Brain pericyte (primary cell): Measurements from ENCODE around the gene UGCG.
"Not testable (repeated sequence)": the region's sequence is repeated elsewhere in the genome, so short reads cannot be mapped to it uniquely, and the experiment has no call there.

Source experiments
- DNase-seq: peaks from one replicate; pipeline ENCODE4 v3.0.0-alpha.2; 2012; ENCODE audit warnings: low read depth, low spot score

UGCG gene

GRCh38 chr9:111953444-111953843, 56.8 kb downstream of the UGCG start:
- no peak for DNase-seq

- no peak for DNase-seq
Measured at GRCh38 chr9:111955048-111955447, 58.4 kb downstream of the UGCG start.

DNA sequence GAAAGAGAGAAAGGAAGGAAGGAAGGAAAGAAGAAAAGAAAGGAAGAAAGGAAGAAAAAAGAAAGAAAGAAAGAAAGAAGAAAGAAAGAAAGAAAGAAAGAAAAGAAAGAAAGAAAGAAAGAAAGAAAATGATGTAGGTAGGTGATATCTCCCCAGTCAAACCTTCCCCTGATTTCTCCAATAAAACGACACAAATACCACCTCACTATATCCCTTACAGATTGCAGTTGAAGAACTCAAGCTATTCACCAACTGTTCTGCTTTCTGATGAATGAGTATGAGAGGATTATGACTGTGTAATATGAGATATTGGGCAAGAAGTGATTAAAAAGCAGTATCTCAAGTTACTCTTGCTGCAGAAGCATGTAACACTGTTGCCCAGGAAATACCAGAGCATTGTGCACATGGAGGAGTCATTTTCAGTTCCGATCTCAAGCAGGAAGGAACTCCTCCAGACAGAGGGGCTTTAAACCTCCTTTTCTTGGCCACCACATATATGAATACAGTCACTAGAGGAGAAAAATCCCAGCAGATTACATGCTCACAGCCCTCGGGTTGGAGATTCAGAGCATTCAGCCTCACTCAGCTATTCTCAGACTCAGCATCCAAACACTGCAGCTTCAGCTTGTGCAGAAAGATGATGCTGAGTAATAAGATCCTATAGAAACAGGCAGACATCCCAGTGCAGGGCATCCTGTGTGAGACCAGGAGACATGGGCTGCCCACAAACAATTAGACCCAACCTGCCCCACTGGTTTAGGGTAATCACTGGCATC, 61.4 kb downstream of the UGCG start:
- DNase-seq = peak; percentile 55

DNA sequence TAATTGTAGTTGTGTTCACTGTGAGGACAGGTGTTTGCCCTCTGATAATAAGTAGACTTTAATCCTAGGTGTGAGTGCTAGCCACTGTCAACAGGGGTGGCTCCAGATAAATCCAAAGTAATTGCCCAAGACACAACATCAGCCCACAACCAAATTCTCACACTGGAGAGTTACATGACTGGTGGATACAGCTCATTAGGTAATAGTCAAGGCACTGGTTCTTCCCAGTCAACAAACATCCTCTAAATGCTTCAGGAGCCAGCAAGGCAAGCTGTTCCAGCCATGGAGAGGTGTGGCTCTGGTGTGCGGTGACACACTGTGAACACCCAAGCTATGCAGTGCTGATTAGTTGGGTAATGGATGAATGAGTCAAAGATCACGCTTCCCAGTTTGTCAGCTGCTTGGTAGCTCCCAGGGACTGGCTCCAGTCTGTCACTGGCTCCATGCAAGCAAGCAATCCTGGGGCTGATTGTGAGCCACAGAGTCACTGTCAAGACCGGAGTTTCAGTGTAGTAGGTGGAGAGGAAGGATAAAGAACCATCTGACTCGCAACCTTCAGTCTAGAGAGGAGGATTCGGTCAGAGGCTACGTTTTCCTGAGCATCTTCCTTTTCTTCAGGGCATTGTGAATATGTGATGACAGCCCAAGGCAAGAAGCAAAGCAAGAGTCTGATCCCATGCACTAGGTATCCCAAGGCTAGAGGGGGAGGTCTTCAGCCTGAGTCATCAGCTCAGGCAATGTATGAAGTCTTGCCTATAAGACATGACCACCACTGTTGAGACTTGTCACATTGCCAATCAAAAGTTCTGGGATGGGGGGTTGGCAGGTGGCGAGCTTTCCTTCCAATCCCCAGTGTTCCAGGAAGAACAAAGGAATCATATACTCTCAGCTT, 63.1 kb downstream of the UGCG start:
- DNase-seq = no peak

DNA sequence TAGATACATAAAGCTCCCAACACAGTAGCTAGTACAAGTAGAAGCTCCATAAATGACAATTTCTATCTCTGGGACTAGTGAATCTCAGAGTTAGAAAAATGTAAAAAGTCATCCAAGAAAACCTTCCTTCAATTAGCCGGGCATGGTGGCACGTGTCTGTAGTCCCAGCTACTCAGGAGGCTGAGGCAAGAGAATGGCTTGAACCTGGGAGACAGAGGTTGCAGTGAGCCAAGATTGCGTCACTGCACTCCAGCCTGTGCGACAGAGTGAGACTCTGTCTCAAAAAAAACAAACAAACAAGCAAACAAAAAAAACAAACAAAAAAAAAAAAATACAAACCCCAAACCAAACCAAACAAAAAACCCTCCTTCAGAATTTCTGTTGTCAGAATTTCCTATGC, 63.9 kb downstream of the UGCG start:
- DNase-seq = not testable (repeated sequence)

- peak; percentile 47 for DNase-seq
Measured at GRCh38 chr9:111961009-111961408, 64.4 kb downstream of the UGCG start.

- DNase-seq = peak; percentile 98
Measured at GRCh38 chr9:111961575-111961974, 65.0 kb downstream of the UGCG start.

DNA sequence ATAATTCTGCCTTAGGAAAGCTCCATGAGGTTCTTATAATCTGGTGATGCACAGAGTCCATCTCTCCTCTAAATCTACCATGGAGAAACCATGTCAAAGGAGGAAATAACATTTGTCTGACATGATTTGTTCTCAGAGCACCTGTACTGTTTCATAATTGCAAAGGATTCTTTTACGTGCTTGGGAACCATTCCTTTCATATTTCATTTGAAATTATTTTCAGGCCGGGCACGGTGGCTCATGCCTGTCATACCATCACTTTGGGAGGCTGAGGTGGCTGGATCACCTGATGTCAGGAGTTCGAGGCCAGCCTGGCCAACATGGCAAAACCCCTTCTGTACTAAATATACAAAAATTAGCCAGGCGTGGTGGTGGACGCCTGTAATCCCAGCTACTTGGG, 65.4 kb downstream of the UGCG start:
- DNase-seq = no peak

GRCh38 chr9:111963995-111964394, 67.4 kb downstream of the UGCG start:
- DNase-seq = no peak

- DNase-seq = no peak
Measured at GRCh38 chr9:111965566-111966019, 69.0 kb downstream of the UGCG start.

DNA sequence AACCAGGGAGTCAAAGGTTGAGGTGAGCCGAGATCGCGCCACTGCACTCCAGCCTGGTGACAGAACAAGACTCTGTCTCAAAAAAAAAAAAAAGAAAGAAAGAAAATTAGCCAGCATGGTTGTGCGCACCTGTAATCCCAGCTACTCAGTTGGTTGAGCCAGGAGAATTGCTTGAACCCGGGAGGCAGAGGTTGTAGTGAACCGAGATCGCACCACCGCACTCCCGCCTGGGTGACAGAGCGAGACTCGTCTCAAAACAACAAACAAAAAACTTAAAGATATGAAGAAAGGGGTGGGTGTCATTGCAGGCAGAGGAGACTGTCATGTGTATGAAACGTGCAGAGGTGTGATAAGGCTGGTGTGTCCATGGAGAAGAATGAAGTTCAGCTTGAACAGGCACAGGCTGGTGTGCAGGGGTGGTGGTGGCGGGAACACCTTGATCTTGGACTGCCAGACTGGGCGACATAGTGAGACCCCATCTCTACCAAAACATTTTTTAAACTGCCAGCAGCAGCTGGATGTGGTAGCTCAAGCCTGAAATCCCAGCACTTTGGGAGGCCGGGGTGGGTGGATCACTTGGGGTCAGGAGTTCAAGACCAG, 69.6 kb downstream of the UGCG start:
- DNase-seq = no peak

DNA sequence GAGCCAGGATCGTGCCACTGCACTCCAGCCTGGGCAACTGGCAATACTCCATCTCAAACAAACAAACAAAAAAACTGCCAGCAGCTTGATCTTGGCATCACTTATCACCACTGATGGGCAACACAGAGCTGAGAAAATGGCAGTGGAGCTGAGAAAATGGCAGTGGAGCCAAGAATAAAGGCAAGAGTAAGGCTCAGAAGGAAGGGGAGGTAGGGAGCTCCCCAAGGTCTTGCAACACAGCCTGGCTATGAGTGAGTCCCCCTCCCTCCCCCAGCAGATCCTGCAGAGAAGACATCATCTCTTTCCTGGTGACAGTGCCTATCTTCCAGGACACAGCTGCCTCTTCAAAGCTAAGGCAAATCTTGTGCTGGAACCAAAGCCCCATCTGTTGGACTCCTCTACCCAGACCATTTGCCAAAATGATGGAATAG, 70.3 kb downstream of the UGCG start:
- no peak for DNase-seq

DNA sequence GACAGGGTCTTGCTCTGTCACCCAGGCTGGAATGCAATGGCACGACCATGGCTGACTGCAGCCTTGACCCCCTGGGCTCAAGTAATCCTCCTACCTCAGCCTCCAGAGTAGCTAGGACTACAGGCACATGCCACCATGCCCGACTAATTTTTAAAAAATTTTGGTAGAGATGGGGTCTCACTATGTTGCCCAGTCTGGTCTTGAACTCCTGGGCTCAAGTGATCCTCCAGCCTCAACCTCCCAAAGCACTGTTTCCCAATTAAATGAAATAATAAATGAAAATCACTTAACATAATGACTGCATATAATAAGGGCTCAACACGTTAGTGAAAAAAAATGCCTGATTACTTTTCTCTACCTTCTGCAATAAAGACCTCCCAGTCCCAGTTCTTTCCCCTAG, 71.0 kb downstream of the UGCG start:
- no peak for DNase-seq

GRCh38 chr9:111969061-111969460, 72.4 kb downstream of the UGCG start:
- no peak for DNase-seq

DNA sequence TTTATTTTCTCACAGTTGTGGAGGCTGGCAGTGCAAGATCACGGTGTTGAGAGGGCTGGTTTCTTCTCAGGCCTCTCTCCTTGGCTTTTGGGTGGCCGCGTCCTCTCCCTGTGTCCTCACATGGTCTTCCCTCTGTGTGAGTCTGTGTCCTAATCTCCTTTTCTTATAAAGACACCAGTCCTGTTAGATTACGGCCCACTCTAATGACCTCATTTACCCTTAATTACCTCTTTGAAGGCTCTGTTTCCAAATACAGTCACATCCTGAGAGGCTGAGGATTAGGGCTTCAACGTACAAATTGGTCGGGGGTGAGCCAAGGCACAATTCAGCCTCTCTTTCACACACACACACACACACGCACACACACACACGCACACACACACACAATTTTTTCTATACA, 73.0 kb downstream of the UGCG start:
- no peak for DNase-seq

DNA sequence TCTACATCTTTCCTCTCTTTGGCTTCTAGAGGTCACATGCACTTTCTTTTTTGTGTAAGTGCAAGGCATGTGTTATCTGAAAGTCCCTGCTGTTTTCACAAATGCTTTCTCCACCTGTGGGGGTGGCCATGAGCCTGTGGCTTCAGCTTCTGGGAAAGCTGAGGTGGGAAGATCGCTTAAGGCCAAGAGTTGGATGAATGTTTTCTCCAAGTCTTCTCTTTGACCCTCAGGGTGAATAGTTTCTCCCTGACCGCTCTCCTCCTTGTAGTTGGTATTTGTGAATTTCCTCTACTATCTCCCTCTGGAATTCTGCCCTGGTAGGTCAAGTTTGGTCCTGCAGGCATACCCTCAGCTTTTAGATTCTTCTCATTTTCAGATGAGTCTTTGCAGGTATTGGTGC, 74.2 kb downstream of the UGCG start:
- DNase-seq = no peak

- DNase-seq = no peak
Measured at GRCh38 chr9:111974092-111974681, 77.6 kb downstream of the UGCG start.

DNA sequence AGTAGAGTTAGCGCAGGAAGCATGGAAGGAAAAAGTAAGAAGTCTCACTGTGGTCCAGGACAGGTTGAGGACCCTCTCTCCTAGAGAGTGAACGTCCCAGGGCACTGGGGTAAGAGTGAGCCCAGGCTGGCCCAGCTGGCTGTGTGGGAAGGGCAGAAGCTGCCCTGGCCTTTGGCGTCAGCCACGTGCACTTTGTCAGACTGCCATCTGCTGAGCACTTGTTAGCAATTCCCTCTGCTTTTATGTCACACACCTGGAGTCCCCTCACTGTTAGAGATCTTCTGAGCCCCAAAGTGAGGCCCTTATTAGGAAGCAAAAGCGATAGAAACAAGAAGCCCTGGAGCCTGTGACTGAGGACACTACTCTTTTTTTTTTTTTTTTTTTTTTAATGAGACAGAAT, 79.1 kb downstream of the UGCG start:
- DNase-seq = no peak

GRCh38 chr9:111978616-111979015, 82.0 kb downstream of the UGCG start:
- no peak for DNase-seq

- no peak for DNase-seq
Measured at GRCh38 chr9:111979561-111979960, 82.9 kb downstream of the UGCG start.

- no peak for DNase-seq
Measured at GRCh38 chr9:111980398-111980797, 83.8 kb downstream of the UGCG start.

DNA sequence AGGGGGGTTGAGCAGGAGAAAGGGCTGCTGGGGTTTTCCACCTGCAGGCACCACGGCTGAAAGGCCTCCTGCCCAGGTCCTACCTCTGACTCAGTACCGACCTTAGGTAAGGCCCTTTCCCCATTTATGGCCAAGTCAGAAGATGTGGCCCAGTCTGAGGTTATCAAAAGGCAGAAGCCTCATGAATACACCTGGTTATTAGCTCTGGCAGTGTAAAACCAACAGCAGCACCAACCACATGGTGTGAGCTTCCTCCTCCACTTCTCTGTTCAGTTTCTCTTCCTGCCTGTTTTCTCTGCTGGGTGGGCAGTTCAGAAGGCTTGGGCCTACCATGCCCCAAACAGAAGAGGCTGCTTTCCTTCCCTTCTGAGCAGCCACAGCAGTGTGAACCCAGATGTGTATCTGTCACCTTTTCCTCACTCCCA, 86.9 kb downstream of the UGCG start:
- no peak for DNase-seq
